Measurements from ENCODE around the gene GRM1.

Gene GRM1

DNA sequence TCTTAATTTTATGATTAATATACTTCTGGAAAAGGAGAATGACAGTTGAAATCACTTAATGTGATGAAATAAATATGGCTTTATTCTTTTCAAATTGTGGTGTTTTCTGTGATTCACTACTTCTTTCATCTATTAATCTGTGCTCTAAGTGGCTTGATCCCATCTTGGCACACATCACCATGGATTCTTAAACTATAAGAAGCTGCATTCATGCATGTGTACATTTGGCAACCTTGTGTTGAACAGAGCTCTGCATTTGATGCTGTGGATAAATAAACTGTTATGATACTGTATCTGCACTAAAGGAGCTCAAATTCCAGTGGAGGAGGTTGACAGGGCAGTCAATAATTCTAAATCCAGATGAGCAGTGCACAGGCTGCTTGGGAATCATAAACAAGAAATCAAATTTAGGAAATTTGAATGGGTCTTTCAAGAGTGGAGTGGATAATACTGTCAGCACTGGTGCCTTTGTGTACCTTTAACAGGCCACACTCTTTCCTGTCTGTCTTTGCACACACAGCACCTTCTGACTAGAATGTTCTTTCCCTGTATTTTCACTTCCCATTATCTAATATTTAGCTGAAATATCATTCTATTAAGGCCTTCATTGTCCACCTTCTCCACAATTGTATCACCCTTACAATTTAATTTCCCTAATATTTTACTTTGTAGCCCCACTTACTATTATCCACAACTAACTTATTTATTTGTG, 252.9 kb downstream of the GRM1 start:
- DNase-seq, result no peak

DNA sequence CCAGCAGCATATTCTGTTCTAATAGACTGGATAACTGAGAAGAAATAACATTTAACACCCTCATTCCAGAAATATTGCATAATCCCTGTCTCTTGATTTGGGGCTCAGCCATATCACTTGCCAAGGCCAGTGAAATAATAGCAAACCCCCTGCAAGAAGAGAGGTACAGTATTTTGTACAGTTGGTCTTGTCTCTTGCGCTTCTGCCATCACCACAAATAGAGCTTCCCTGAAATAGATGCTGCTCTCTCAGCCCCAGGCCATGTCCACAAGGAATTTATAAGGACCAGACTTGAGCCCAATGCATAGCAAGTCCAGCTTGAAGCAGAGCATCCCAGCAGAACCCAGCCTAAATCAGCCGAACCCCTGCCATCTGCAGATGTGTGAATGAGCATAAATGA, 254.0 kb downstream of the GRM1 start:
- DNase-seq, result no peak

- no peak for DNase-seq
Observed at GRCh38 chr6:146284311-146284710, 255.4 kb downstream of the GRM1 start.

DNA sequence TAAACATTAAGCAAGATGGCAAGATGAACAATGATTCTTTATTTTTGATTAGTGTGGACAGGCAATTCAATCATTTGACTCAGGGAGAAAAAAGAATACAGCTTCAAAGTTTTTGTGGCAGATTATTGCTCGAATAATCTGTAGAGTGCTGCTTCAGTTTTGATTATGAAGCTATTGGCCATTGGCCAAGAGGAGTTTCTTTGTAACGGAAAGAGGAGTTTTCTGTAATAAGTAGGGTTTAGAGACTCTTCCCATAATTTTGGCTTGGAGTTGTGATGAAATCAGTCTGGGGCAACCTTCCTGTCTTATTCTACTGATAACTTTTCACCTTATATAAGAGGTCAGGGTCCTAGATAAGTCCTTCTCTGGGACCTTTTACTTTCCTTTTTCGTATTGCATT, 258.1 kb downstream of the GRM1 start:
- no peak for DNase-seq

DNA sequence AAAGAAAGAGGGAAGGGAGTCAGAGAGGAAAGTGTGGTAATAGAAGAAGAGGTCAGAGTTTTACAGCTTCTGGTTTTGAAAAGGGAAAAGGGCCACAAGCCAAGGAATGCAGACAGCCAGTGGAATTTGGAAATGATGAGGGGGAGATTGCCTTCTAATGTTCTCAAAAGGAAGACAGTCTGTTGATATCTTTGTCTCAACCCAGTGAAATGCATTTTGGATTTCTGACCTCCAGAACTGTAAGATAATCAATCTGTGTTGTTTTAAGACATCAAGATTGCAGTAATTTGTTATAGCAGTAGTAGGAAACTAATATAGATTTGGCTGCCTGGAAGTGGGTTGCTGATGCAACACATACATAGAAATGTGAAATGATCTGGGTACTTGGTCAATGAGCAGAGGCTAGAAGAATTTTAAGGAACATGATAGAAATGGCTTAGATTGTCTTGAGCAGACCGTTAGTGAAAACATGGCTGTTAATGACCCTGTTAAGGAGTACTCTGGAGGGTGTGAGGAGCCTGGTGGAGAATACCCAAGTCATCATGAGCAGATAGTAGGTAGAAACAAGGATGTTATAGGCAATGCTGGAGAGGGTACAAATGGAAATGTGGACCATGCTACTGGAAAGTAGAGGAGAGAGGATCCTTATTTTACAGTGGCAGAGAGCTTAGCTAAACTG, 259.0 kb downstream of the GRM1 start:
- peak in 1 of 2 donors; percentile 38 for DNase-seq

- peak; percentile 82 to 88 for DNase-seq
Observed at GRCh38 chr6:146289816-146290588, 261.1 kb downstream of the GRM1 start.

- DNase-seq, result no peak
Observed at GRCh38 chr6:146290589-146290901, 261.7 kb downstream of the GRM1 start.

GRCh38 chr6:146292506-146292905, 263.6 kb downstream of the GRM1 start:
- DNase-seq, result no peak

DNA sequence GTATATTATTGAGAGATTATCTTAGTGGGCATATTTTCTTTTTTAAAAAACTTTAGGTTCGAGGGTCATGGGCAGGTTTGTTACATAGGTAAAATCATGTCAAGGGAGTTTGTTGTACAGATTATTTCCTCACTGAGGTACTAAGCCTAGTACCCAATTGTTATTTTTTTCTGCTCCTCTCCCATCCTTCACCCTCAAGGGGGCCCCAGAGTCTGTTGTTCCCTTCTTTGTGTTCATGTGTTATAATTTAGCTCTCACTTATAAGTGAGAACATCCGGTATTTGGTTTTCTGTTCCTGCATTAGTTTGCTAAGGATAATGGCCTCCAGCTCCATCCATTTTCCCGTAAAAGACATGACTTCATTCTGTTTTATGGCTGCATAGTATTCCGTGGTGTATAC, 266.8 kb downstream of the GRM1 start:
- peak in 1 of 2 donors; percentile 14 for DNase-seq

- no peak for DNase-seq
Observed at GRCh38 chr6:146297815-146298214, 269.0 kb downstream of the GRM1 start.

- DNase-seq, result no peak
Observed at GRCh38 chr6:146300521-146300920, 271.7 kb downstream of the GRM1 start.

- DNase-seq, result peak; percentile 43 to 48
Observed at GRCh38 chr6:146301764-146302163, 272.9 kb downstream of the GRM1 start.

DNA sequence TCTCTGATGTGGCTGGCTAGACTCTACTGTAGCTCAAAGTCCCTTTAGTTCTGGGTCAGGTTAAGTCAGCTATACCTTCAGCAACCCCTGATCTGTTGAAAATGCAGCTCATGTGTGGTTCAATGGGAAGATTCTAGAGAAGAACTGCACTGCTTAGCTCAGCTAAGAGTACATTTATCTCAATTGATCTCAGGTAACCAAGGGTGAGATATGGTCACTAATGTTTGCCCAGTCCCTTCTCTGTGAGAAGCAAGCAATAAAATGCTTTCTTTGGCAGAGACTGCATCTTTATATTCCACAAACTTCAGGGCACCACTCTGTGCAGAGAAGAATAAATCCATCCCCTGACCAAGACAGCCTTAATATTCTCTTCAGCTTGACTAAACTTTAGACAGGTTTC, 274.1 kb downstream of the GRM1 start:
- no peak for DNase-seq

- peak; percentile 21 to 57 for DNase-seq
Observed at GRCh38 chr6:146304181-146304580, 275.3 kb downstream of the GRM1 start.

DNA sequence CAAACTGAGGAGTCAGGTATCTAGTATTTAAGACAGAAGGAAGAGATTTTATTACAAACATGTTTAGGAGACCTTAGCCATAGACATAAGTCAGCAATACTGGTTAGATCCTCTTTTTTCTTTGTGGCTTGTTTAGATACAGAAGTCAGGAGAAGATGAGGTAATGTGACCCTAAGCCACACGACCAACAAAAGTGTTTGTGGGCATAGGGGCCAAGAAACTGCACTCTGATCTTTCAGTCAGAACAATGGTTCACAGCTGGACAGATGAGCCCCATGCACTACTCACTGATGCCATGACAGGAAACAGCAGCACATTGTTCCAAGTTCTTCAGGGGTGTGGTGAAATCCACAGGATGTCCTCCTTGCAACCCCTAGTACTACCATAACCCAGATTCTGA, 276.2 kb downstream of the GRM1 start:
- DNase-seq, result peak; percentile 85 to 89

DNA sequence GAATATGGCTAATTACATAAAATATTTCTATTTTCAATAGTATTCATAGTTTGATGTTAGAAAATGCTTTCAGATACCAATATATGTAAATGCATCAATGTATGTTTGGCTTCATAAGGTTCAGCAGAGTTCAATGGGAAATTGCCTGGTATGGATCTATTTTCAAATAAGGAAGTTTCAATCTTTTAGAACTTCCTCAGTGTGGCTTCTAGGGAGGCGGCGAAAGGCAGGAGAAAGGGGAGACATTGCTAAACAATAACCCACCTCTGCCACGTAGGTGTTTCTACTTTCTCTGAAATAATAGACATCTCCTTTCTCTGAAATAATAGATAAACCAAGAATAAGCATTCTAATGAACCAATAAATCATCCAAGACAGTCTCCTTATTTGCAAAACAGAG, 277.1 kb downstream of the GRM1 start:
- DNase-seq, result peak; percentile 32 to 43

- no peak for DNase-seq
Observed at GRCh38 chr6:146310628-146311027, 281.8 kb downstream of the GRM1 start.

DNA sequence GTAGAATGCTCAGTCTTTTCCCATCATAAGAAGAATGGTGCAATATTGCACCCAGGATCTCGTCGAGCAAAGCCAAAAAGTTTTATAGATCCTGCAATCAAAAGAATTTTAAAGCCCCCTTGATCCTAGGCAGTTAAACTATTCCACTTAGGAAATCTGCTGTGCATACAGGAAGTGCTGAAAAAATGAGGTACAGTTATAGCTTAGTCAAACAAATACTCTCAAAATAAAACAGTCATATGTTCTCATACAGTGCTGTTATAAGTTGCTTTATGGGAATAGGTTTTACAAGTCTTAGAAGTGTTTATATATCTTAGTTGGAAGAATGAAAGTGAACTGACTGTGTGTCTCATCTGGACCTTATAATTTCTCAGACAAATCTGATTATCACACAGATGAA, 282.2 kb downstream of the GRM1 start:
- DNase-seq, result no peak

DNA sequence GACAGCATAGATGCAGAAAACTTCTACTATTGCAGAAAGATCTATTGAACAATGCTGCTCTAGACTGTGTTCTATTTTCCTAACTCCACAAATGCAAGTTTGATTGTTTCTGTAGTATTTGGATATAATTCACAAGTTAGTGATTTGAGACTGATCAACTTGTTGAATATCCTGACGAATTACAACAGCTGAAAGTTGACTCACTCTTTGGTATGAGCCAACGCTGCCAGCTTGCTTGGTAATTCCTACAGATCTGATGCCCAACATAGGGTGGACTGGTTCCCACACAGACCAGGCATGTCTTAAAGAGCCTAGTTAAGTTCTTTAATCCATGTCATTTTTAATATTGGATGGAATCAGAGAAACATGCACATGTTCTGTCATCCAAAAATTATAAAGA, 283.7 kb downstream of the GRM1 start:
- DNase-seq, result no peak

GRCh38 chr6:146315381-146316174, 286.7 kb downstream of the GRM1 start:
- no peak for DNase-seq

- DNase-seq, result no peak
Observed at GRCh38 chr6:146316175-146316495, 287.3 kb downstream of the GRM1 start.

- no peak for DNase-seq
Observed at GRCh38 chr6:146331013-146331412, 302.2 kb downstream of the GRM1 start.

DNA sequence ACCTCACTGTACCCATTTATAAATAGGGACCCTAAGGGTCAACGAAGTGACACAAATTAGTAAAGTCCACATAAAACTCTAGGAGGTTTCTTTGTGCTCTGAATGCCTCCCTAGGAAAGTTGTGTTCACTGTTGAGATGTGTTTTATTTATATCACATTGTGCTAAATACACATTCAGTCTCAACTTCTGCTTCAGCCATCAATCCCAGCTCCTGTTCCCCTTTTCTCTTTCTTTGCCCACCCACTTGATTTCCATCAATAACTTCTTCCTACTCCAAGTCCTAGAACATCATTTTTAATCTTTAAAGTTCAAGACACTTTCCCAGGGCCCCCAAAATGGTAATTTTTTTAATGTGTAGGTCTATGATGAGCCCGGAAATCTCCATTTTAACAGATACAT, 306.5 kb downstream of the GRM1 start:
- DNase-seq, result peak; percentile 32 to 45

Measured in inflammatory macrophage (primary cell).